ENCODE data around the gene CRYGN.

Gene CRYGN

DNA sequence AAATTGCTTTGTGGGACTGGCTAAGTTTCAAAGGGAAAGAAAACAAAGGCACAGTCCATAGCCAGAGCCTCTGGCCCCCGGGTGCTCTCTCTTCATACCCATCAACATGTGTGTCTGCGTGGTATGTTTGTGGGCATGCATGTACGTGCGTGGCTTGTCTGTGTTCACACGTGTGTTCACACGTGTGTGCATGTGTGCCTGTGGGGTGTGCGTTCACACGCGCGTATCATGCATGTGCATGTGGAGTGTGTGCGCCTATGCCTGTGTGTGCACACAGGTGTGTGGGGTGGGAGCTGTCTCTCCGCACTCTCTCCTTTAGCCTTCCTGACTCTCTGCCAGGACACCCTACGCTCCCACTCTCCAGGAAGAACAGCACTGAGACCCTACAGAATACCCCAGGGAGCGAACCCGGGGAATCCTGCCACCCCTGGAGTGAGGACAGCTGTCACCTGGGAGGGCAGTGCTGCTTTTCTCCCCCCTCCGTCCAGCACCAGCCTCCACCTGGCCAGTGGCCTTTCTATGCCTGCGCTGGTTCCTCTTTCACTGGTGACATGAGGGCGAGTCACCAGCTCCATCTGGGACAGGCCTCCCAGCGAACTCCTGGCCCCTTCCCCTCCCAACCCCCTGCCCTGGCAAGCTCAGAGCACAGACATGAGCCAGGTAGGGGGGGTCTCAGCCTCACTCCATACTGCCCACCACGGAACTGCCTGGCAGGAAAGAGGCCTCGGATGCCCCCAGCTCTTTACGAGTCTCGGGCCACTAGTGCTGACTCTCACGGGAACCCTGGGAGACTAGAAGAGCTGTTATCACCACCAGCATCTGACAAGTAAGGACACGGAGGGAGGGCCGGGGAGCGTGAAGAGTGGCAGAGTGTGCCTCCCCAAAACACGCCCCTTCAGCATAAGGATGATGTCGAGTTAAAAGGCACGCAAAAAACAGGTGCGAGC lies 46.6 kb downstream of the CRYGN start:
- TF ChIP-seq CTCF (IDR thresholded peaks at IDR 0.05; ENCODE audit: low read depth, low read length, missing control alignments): no peak
- in situ Hi-C loops (cut with HindIII; ENCODE audit: low pct_ligation_motif_present, low sequenced_read_pairs): no loop called here
- no peaks in the 10 kb centered on the region for H3K27me3 ChIP-seq (replicated peaks)
- no peak overlapping the region for H3K27ac ChIP-seq
- H3K36me3 ChIP-seq (replicated peaks): no peaks in the 10 kb centered on the region
- no peak overlapping the region for H3K4me3 ChIP-seq (ENCODE audit: low read depth, low read length)
- DNase-seq: no peak

DNA sequence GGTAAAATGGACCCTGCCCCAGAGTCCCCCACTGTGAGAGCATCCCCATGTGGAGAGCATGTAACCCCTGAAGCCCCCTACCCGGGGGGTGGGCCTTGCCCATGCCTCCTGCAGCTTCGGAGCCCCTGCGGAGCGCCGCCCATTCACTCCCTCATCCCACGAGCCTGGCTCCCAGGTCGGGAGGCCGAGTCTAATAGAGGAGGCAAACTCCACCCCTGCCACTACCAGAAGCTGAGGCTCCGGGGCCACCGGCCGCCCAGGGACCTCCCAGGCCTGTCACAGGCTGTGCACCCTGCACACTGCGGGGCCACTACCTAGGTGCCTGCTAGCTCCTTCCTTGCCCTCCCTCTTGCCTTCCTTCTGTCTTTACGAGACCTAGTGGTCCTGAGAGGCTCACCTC lies 47.5 kb downstream of the CRYGN start:
- Histone ChIP-seq H3K36me3 (replicated peaks) (no peaks in the 10 kb centered on the region), H3K27ac (no peak overlapping the region), H3K27me3 (replicated peaks) (no peaks in the 10 kb centered on the region), H3K4me3 (ENCODE audit: low read depth, low read length) (no peak overlapping the region)
- no peak for DNase-seq
- TF ChIP-seq CTCF (IDR thresholded peaks at IDR 0.05; ENCODE audit: low read depth, low read length, missing control alignments): no peak
- in situ Hi-C loops (cut with HindIII; ENCODE audit: low pct_ligation_motif_present, low sequenced_read_pairs): no loop called here

DNA sequence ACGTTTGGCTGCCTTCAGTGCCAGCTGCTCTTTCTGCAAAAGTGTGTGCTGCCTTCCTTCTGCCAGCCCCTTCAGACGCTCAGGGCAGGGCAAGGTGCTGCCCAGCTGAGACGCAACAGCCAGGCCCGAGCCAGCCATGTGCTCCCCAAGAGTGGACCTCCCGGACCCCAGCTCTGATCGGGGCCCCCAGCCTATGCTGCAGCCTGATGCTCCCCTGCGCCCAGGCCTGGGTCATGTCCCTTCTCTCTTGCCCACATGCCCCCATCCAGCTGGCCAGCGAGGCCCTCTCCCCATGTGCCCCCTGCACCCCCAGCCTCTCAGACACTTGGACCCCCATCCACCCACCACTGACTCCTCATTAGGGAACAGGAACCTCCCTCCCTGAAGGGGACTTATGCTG lies 47.9 kb downstream of the CRYGN start:
- no peak for TF ChIP-seq CTCF (IDR thresholded peaks at IDR 0.05; ENCODE audit: low read depth, low read length, missing control alignments)
- Histone ChIP-seq H3K36me3 (replicated peaks) (no peaks in the 10 kb centered on the region), H3K4me3 (ENCODE audit: low read depth, low read length) (no peak overlapping the region), H3K27me3 (replicated peaks) (no peaks in the 10 kb centered on the region), H3K27ac (no peak overlapping the region)
- DNase-seq: no peak
- in situ Hi-C loops (cut with HindIII; ENCODE audit: low pct_ligation_motif_present, low sequenced_read_pairs): no loop called here

- in situ Hi-C loops (cut with HindIII; ENCODE audit: low pct_ligation_motif_present, low sequenced_read_pairs): no loop called here
- Histone ChIP-seq H3K36me3 (replicated peaks) (no peaks in the 10 kb centered on the region), H3K27me3 (replicated peaks) (no peaks in the 10 kb centered on the region), H3K4me3 (ENCODE audit: low read depth, low read length) (no peak overlapping the region), H3K27ac (no peak overlapping the region)
- no peak for DNase-seq
- no peak for TF ChIP-seq CTCF (IDR thresholded peaks at IDR 0.05; ENCODE audit: low read depth, low read length, missing control alignments)
Measured at GRCh38 chr7:151391358-151391730, 48.6 kb downstream of the CRYGN start.

GRCh38 chr7:151390598-151391357 lies 49.2 kb downstream of the CRYGN start:
- TF ChIP-seq CTCF (IDR thresholded peaks at IDR 0.05; ENCODE audit: low read depth, low read length, missing control alignments): no peak
- Histone ChIP-seq H3K4me3 (ENCODE audit: low read depth, low read length) (no peak overlapping the region), H3K27ac (no peak overlapping the region), H3K27me3 (replicated peaks) (no peaks in the 10 kb centered on the region), H3K36me3 (replicated peaks) (no peaks in the 10 kb centered on the region)
- DNase-seq: no peak
- in situ Hi-C loops (cut with HindIII; ENCODE audit: low pct_ligation_motif_present, low sequenced_read_pairs): no loop called here

Data from brain microvascular endothelial cell (primary cell).